ENCODE data around the gene UBTF.

DNA sequence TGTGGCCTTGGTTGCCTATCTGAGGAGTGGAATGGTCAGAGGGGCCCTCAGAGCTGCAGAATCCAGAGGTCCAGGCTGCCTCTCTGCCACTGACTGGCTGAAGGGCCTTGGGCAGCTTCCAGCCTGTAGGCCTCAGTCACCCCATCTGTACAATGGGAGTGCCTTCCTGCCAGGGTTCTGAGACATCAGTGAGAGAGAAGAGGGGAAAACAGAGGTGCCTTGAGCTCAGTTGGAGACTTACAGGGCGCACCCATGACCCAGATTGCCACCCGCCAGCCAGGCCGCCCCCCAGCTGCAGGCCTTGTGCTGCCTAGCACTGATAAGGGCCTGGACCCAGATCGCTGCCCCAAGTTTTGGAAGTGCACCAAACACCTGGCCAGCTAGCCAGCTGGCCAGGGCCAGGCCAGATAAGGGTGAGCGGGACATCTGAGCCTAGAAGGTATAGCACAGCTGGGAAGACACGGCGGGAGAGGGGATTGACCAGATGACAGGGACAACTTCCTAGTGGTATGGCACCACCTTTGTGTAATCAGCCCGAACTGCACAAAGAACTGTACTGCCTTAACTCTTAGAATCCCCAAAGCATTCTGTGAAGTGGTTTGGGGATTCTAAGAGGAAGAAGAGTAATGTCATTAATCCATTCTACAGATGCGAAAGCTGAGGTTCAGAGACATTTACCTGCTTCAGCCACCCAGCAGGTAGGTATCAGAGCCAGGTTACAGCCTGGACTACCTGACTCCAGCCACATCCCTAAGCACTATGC is 47.1 kb upstream of the UBTF start:
- TF ChIP-seq CTCF (IDR thresholded peaks at IDR 0.05) = no peak
- TF ChIP-seq POLR2A (IDR thresholded peaks at IDR 0.05) = no peak
- no peak for TF ChIP-seq EP300 (IDR thresholded peaks at IDR 0.05)
